NCI-H526 treated with DMSO at 0.1 percent for 48 hours (cell line): ENCODE results near the gene BBS5.

Experiments
- DNase-seq: peaks from one replicate; lab custom pipeline; 2025; lab: John Stamatoyannopoulos, UW

BBS5 gene

DNA sequence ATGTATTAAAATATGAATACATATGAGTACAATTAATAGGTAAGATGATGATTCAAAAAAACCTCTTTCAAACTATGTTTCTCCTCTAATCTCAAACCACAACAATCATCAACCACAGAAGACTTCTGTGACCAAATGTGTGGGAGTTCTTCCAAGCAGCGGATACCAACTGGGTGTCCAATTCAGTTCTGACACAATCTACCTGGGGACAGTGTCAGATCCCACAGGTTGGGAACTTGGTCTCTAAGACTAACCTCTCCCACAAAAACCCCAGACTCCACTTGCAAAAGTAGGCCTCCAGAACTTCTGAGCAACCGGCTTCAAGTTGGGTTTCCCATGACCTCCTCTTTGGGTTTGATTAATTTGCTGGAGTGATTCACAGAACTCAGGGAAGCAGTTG lies 67.5 kb downstream of the BBS5 start:
- DNase-seq: no peak
